ENCODE measurements around the gene PPIA. TPM values are rescaled to one million over a fixed set of nuclear protein-coding genes. Genes with fewer than 3 reads are reported as not detected.
"Not testable (repeated sequence)": the region's sequence is repeated elsewhere in the genome, so short reads cannot be mapped to it uniquely, and the experiment has no call there.

The PPIA gene
- total and polyA plus RNA-seq, 2 donors from 2014 or later: 1,143 to 2,940 TPM

DNA sequence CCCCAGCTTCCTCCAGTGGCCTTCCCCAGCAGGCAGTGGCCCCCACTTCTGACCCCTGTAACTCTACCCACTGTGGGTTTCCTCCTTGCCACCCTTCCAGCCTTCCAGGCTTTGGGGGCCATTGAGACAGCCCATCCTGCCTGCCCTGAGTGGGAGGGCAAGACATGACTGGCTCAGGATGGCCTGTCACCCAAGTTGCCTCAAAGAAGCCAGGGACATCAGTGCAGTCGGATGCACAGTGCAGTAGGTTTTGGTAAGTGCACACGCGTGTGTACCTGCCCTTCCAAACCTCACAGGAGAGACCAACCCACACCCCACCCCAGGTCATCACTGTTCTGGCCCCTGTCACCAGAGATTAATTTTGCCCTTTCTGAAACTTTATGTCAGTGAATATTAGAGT is 25.1 kb upstream of the PPIA start:
- peaks cover 0 to 8% (median 3%) of the 10 kb centered on the region in 3 donors for H3K36me3 ChIP-seq (ENCODE audit: control insufficient read depth in 2 of 3, insufficient read depth in 3 of 3, low read length in 3 of 3)
- H3K9ac ChIP-seq (ENCODE audit: low read length in 3 of 3): no peak overlapping the region
- no peak overlapping the region for H3K27ac ChIP-seq (ENCODE audit: low read depth in 2 of 2, low read length in 2 of 2)
- TF ChIP-seq, protein P1, sequence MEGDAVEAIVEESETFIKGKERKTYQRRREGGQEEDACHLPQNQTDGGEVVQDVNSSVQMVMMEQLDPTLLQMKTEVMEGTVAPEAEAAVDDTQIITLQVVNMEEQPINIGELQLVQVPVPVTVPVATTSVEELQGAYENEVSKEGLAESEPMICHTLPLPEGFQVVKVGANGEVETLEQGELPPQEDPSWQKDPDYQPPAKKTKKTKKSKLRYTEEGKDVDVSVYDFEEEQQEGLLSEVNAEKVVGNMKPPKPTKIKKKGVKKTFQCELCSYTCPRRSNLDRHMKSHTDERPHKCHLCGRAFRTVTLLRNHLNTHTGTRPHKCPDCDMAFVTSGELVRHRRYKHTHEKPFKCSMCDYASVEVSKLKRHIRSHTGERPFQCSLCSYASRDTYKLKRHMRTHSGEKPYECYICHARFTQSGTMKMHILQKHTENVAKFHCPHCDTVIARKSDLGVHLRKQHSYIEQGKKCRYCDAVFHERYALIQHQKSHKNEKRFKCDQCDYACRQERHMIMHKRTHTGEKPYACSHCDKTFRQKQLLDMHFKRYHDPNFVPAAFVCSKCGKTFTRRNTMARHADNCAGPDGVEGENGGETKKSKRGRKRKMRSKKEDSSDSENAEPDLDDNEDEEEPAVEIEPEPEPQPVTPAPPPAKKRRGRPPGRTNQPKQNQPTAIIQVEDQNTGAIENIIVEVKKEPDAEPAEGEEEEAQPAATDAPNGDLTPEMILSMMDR (IDR thresholded peaks at IDR 0.05; ENCODE audit: borderline replicate concordance, extremely low read depth, insufficient read depth): no peak
- intact Hi-C loops (cut with DNase I): no loop called here
- H3K27me3 ChIP-seq (ENCODE audit: control insufficient read depth, insufficient read depth, low read length): no peaks in the 10 kb centered on the region
- H3K9me3 ChIP-seq (ENCODE audit: control insufficient read depth in 2 of 3, insufficient read depth in 1 of 3, low read length in 3 of 3): no peaks in the 10 kb centered on the region
- no peak for FAIRE-seq
- peaks cover 0 to 17% (median 0%) of the 10 kb centered on the region in 3 donors for H3K4me1 ChIP-seq (ENCODE audit: control insufficient read depth in 2 of 3, insufficient read depth in 2 of 3, low read depth in 1 of 3, low read length in 3 of 3)
- H3K4me3 ChIP-seq (ENCODE audit: low read length in 3 of 3): no peak overlapping the region
- peak in 1 of 5 donors; percentile 14 for DNase-seq

DNA sequence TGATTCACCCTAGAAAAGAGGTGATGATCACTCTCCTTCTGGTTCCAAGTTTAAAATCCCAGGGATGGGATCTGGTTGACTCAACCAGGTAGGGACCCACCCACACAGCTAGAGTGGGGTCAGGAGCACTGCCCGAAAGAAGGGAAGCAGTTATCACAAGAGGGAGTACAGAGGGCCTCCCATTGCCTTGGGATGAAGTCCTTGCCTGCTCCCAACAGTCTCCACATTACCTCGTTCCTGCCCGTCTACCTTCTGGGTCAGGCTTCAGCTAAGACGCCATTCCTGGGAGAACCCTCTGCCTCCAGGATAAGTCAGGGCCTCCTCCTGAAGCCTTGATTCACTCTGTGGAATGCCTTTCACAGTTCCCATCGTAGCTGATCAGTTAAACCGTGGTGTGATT is 24.0 kb upstream of the PPIA start:
- TF ChIP-seq, protein P1 (IDR thresholded peaks at IDR 0.05; ENCODE audit: borderline replicate concordance, extremely low read depth, insufficient read depth): no peak
- Histone ChIP-seq H3K9me3 (ENCODE audit: control insufficient read depth in 2 of 3, insufficient read depth in 1 of 3, low read length in 3 of 3) (no peaks in the 10 kb centered on the region), H3K27me3 (ENCODE audit: control insufficient read depth, insufficient read depth, low read length) (no peaks in the 10 kb centered on the region), H3K36me3 (ENCODE audit: control insufficient read depth in 2 of 3, insufficient read depth in 3 of 3, low read length in 3 of 3) (no peaks in the 10 kb centered on the region), H3K27ac (ENCODE audit: low read depth in 2 of 2, low read length in 2 of 2) (no peak overlapping the region), H3K4me1 (ENCODE audit: control insufficient read depth in 2 of 3, insufficient read depth in 2 of 3, low read depth in 1 of 3, low read length in 3 of 3) (peaks cover 0 to 17% (median 0%) of the 10 kb centered on the region in 3 donors), H3K4me3 (ENCODE audit: low read length in 3 of 3) (no peak overlapping the region), H3K9ac (ENCODE audit: low read length in 3 of 3) (no peak overlapping the region)
- FAIRE-seq (no peak), DNase-seq (no peak)
- intact Hi-C loops (cut with DNase I): no loop called here

DNA sequence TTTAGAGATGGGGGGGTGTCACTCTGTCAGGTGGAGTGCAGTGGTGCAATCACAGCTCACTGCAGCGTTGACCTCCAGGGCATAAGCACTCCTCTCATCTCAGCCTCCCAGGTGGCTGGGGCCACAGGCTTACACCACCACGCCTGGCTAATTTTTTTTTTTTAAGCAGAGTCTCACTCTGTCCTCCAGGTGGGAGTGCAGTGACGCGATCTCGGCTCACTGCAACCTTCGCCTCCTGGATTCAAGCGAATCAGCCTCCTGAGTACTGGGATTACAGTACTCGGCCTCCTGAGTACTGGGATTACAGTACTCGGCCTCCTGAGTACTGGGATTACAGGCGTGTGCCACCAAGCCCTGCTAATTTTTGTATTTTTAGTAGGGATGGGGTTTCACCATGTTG is 23.6 kb upstream of the PPIA start:
- no peak overlapping the region for H3K4me3 ChIP-seq (ENCODE audit: low read length in 3 of 3)
- TF ChIP-seq, protein P1 (IDR thresholded peaks at IDR 0.05; ENCODE audit: borderline replicate concordance, extremely low read depth, insufficient read depth): no peak
- no peak overlapping the region for H3K27ac ChIP-seq (ENCODE audit: low read depth in 2 of 2, low read length in 2 of 2)
- H3K9me3 ChIP-seq (ENCODE audit: control insufficient read depth in 2 of 3, insufficient read depth in 1 of 3, low read length in 3 of 3): no peaks in the 10 kb centered on the region
- H3K4me1 ChIP-seq (ENCODE audit: control insufficient read depth in 2 of 3, insufficient read depth in 2 of 3, low read depth in 1 of 3, low read length in 3 of 3): peaks cover 0 to 16% (median 0%) of the 10 kb centered on the region in 3 donors
- no peak overlapping the region for H3K9ac ChIP-seq (ENCODE audit: low read length in 3 of 3)
- H3K36me3 ChIP-seq (ENCODE audit: control insufficient read depth in 2 of 3, insufficient read depth in 3 of 3, low read length in 3 of 3): no peaks in the 10 kb centered on the region
- intact Hi-C loops (cut with DNase I): no loop called here
- H3K27me3 ChIP-seq (ENCODE audit: control insufficient read depth, insufficient read depth, low read length): no peaks in the 10 kb centered on the region
- peak in 1 of 5 donors; percentile 20 for DNase-seq
- FAIRE-seq: no peak

- H3K9ac ChIP-seq (ENCODE audit: low read length in 3 of 3); intact Hi-C loops (cut with DNase I); H3K27ac ChIP-seq (ENCODE audit: low read depth in 2 of 2, low read length in 2 of 2); FAIRE-seq; H3K4me3 ChIP-seq (ENCODE audit: low read length in 3 of 3); H3K27me3 ChIP-seq (ENCODE audit: control insufficient read depth, insufficient read depth, low read length); DNase-seq; H3K9me3 ChIP-seq (ENCODE audit: control insufficient read depth in 2 of 3, insufficient read depth in 1 of 3, low read length in 3 of 3); H3K36me3 ChIP-seq (ENCODE audit: control insufficient read depth in 2 of 3, insufficient read depth in 3 of 3, low read length in 3 of 3): not testable (repeated sequence)
- peaks cover 0 to 12% (median 0%) of the 10 kb centered on the region in 3 donors for H3K4me1 ChIP-seq (ENCODE audit: control insufficient read depth in 2 of 3, insufficient read depth in 2 of 3, low read depth in 1 of 3, low read length in 3 of 3)
These were observed 22.0 kb upstream of the PPIA start for GRCh38 chr7:44774486-44774885.
